DND-41 (cell line): ENCODE data around the gene IL7R.

Source experiments
- ATAC-seq: fragments of 200-7000 bp; cut with Tn5 transposase; 3 replicates; pipeline ENCODE4 v1.9.1; 2021; ENCODE audit warnings: low read depth; ENCODE audit not compliant: insufficient read depth
- DNase-seq: peaks from one replicate; pipeline ENCODE4 v3.0.0-alpha.2; 2020
- H2AFZ ChIP-seq: 2 replicates; pipeline ENCODE4 v1.6.0; 2012; ENCODE audit warnings: low read depth, low read length
- H3K27ac ChIP-seq: 2 replicates; pipeline ENCODE4 v1.5.1; 2012; ENCODE audit warnings: low read length, inconsistent platforms
- H3K27me3 ChIP-seq: fragments of 200-600 bp; sonication (generic); 2 replicates; pipeline ENCODE4 v1.6.0; 2012; ENCODE audit warnings: low read length, mild to moderate bottlenecking, inconsistent platforms; ENCODE audit not compliant: insufficient read depth, poor library complexity
- H3K36me3 ChIP-seq: 2 replicates; pipeline ENCODE4 v1.5.1; 2012; ENCODE audit warnings: low read length, inconsistent platforms; ENCODE audit not compliant: insufficient read depth
- H3K4me1 ChIP-seq: 2 replicates; pipeline ENCODE4 v1.5.1; 2012; ENCODE audit warnings: mild to moderate bottlenecking, low read length; ENCODE audit not compliant: insufficient read depth
- H3K4me2 ChIP-seq: 2 replicates; pipeline ENCODE4 v1.6.0; 2012; ENCODE audit warnings: mild to moderate bottlenecking, moderate library complexity, low read length, inconsistent platforms; ENCODE audit not compliant: insufficient read depth
- H3K4me3 ChIP-seq, 2 experiments: fragments of 200-600 bp in 1 of 2; shearing (Covaris generic) in 1 of 2; 2 replicates each; pipeline ENCODE4 v1.5.1; 2012 to 2016; ENCODE audit warnings: inconsistent platforms in 2 of 2, low read length in 2 of 2, mild to moderate bottlenecking in 2 of 2, low read depth in 1 of 2, moderate library complexity in 1 of 2
- H3K79me2 ChIP-seq: 2 replicates; pipeline ENCODE4 v1.6.0; 2012; ENCODE audit warnings: low read length, inconsistent platforms; ENCODE audit not compliant: insufficient read depth
- H3K9ac ChIP-seq: 2 replicates; pipeline ENCODE4 v1.6.0; 2012; ENCODE audit warnings: low read depth, mild to moderate bottlenecking, inconsistent platforms, low read length, moderate library complexity
- H3K9me3 ChIP-seq: 2 replicates; pipeline ENCODE4 v1.5.1; 2012; ENCODE audit warnings: low read length, moderate library complexity, mild to moderate bottlenecking, inconsistent platforms; ENCODE audit not compliant: insufficient read depth, severe bottlenecking
- H4K20me1 ChIP-seq: 2 replicates; pipeline ENCODE4 v1.6.0; 2012; ENCODE audit warnings: low read length; ENCODE audit not compliant: insufficient read depth
- EZH2 ChIP-seq: IDR thresholded peaks from 3 replicates; pipeline ENCODE4 v1.6.1; 2012; ENCODE audit warnings: borderline replicate concordance, low read depth, mild to moderate bottlenecking, moderate library complexity, low read length, inconsistent platforms; ENCODE audit not compliant: severe bottlenecking
- TF ChIP-seq, protein P1 (sequence below): IDR thresholded peaks from 2 replicates; pipeline ENCODE4 v1.5.1; 2012; ENCODE audit warnings: borderline replicate concordance, low read length, moderate library complexity, mild to moderate bottlenecking; ENCODE audit not compliant: poor library complexity, severe bottlenecking; ENCODE audit errors: extremely low read depth

IL7R gene

DNA sequence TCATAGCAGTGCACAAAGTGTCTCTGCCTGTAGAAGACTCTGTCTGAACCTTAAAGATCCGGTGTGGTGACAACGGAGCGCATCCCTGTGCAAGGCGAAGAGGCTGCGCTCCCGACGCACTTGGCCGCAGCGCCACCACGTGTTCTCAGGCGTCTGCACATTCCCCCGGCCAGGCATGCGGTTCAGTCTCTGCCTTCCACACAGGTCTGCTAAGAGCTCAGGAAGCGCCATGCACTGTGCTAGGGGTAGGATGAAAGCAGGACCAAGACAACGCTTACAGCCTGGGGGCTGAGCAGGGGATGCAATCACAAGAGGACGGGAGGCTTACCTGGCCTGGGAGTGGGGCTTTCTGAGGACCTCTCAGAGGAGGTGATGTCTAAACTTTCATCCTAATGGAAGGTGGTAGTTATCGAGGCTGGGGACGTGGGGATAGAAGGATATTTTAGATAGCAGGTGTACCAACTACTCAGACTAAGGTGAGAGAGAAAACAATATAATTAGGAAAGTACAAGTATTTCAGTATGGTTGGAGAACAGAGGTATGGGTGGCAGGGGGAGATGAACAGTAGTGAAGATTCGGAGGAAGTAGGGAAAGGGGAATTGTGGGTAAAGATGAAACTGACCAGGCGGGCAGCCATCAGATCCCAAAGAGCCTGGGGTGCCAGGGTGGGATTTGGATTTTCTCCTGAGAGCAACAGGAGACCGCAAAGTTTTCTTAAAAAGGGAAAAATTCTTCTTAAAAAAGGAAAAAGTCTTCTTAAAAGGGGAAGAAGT is 68.4 kb downstream of the IL7R start:
- H3K4me2 ChIP-seq, result peak overlapping the region; percentile 63
- H2AFZ ChIP-seq, result peak overlapping the region; percentile 80

DNA sequence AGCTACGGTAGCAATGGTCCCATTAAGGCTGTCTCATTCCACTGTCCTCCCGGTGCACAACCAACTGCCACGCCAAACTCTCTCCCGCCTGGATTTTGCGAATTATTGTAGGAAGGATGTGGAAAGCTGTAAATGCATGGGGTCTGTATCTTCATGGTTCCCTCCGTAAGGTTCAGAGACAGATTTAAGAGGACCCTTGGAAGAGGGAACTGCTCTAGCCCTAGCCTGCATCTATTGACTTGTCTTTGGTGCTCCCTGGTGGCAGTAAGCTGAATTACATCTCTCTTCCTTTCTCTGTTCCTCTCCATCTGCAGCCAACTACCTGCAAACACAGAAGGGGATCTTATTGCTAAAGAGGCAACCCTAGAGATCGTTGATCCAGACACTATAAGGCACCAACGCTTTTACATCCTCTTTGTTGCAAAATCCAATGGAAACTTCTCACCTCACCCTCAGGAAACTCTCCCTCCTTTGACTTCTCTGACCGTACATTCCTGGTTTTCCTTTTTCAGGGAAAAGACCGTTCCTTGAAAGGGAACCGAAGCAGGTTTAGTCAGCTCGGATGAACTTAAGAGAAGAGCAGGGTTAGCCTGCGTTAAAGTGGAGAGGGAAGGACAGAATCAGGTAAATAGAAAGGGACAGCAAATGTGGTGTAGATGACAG is 69.8 kb downstream of the IL7R start:
- Histone ChIP-seq H3K4me1 (peaks cover 52% of the 10 kb centered on the region), H4K20me1 (no peaks in the 10 kb centered on the region), H3K27ac (peak overlapping the region; percentile 57), H3K4me2 (no peak overlapping the region), H3K27me3 (no peaks in the 10 kb centered on the region), H2AFZ (peak overlapping the region; percentile 12; the same call in 1 of the 2 replicates), H3K9me3 (no peaks in the 10 kb centered on the region), H3K79me2 (peaks cover 19% of the 10 kb centered on the region), H3K9ac (no peak overlapping the region), H3K4me3 (no peak overlapping the region), H3K36me3 (no peaks in the 10 kb centered on the region)
- TF ChIP-seq, protein P1, sequence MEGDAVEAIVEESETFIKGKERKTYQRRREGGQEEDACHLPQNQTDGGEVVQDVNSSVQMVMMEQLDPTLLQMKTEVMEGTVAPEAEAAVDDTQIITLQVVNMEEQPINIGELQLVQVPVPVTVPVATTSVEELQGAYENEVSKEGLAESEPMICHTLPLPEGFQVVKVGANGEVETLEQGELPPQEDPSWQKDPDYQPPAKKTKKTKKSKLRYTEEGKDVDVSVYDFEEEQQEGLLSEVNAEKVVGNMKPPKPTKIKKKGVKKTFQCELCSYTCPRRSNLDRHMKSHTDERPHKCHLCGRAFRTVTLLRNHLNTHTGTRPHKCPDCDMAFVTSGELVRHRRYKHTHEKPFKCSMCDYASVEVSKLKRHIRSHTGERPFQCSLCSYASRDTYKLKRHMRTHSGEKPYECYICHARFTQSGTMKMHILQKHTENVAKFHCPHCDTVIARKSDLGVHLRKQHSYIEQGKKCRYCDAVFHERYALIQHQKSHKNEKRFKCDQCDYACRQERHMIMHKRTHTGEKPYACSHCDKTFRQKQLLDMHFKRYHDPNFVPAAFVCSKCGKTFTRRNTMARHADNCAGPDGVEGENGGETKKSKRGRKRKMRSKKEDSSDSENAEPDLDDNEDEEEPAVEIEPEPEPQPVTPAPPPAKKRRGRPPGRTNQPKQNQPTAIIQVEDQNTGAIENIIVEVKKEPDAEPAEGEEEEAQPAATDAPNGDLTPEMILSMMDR, result peak; percentile 96
- TF ChIP-seq EZH2, result no peak
- DNase-seq, result peak; percentile 81
- peak; percentile 48 for ATAC-seq

More for the DNA sequence above, 68.4 kb downstream of the IL7R start:
- peak; percentile 95 for DNase-seq
- H3K27ac ChIP-seq, result peak overlapping the region; percentile 86
- peaks cover 19% of the 10 kb centered on the region for H3K79me2 ChIP-seq
- TF ChIP-seq, protein P1, result peak; percentile 100
- no peak for TF ChIP-seq EZH2
- peaks cover 66% of the 10 kb centered on the region for H3K4me1 ChIP-seq
- peaks cover 2% of the 10 kb centered on the region for H3K9me3 ChIP-seq
- ATAC-seq, result peak; percentile 91
- H3K27me3 ChIP-seq, result no peaks in the 10 kb centered on the region
- H3K4me3 ChIP-seq, result peak overlapping the region in 1 of 2 experiments; percentile 45; a peak in 2 of 4 replicates
- H4K20me1 ChIP-seq, result no peaks in the 10 kb centered on the region
- peak overlapping the region; percentile 59 for H3K9ac ChIP-seq
- no peaks in the 10 kb centered on the region for H3K36me3 ChIP-seq
